HepG2 (cell line): ENCODE data around the gene SLC4A11. TPM values are rescaled to one million over a fixed set of nuclear protein-coding genes. Genes with fewer than 3 reads are reported as not detected.

ENCODE experiments used
- ATF1 ChIP-seq: IDR thresholded peaks from 2 replicates; pipeline ENCODE4 v1.6.1; 2016; ENCODE audit warnings: mild to moderate bottlenecking, control low read depth
- ERF ChIP-seq: IDR thresholded peaks from 2 replicates; pipeline ENCODE4 v1.6.1; 2018; ENCODE audit warnings: missing biosample characterization, missing genetic modification reagents
- HDAC1 ChIP-seq: sonication (generic); formaldehyde crosslinking; IDR thresholded peaks from 2 replicates; pipeline ENCODE4 v1.5.1; 2020; ENCODE audit warnings: mild to moderate bottlenecking, missing genetic modification reagents
- MEIS2 ChIP-seq: sonication (generic); formaldehyde crosslinking; IDR thresholded peaks from 2 replicates; pipeline ENCODE4 v1.9.0; 2021; ENCODE audit warnings: mild to moderate bottlenecking, missing genetic modification reagents
- MLXIP ChIP-seq: sonication (generic); formaldehyde crosslinking; IDR thresholded peaks from 2 replicates; pipeline ENCODE4 v1.9.0; 2021; ENCODE audit warnings: missing genetic modification reagents, borderline replicate concordance
- PBX3 ChIP-seq: sonication (generic); formaldehyde crosslinking; IDR thresholded peaks from 2 replicates; pipeline ENCODE4 v1.8.1; 2023; ENCODE audit warnings: missing genetic modification reagents, inconsistent platforms, borderline replicate concordance
- ZIK1 ChIP-seq: sonication (generic); formaldehyde crosslinking; IDR thresholded peaks from 2 replicates; pipeline ENCODE4 v1.5.0; 2020; ENCODE audit warnings: mild to moderate bottlenecking, low read depth, missing genetic modification reagents, borderline replicate concordance
- ZNF12 ChIP-seq: sonication (generic); formaldehyde crosslinking; IDR thresholded peaks from 2 replicates; pipeline ENCODE4 v1.5.0; 2020; ENCODE audit warnings: missing genetic modification reagents
- ZNF142 ChIP-seq: sonication (generic); formaldehyde crosslinking; IDR thresholded peaks from 2 replicates; pipeline ENCODE4 v1.4.0; 2020; ENCODE audit warnings: missing genetic modification reagents
- ZNF333 ChIP-seq: sonication (generic); formaldehyde crosslinking; IDR thresholded peaks from 2 replicates; pipeline ENCODE4 v1.4.0; 2020; ENCODE audit warnings: mild to moderate bottlenecking, missing genetic modification reagents, borderline replicate concordance
- ZNF549 ChIP-seq: sonication (generic); formaldehyde crosslinking; IDR thresholded peaks from 2 replicates; pipeline ENCODE4 v1.5.0; 2020; ENCODE audit warnings: missing genetic modification reagents
- ZNF562 ChIP-seq: sonication (generic); formaldehyde crosslinking; IDR thresholded peaks from 2 replicates; pipeline ENCODE4 v1.8.0; 2022; ENCODE audit warnings: missing genetic modification reagents, borderline replicate concordance
- ZNF564 ChIP-seq: sonication (generic); formaldehyde crosslinking; IDR thresholded peaks from 2 replicates; pipeline ENCODE4 v1.8.1; 2023; ENCODE audit warnings: mild to moderate bottlenecking, missing genetic modification reagents
- ZNF576 ChIP-seq: sonication (generic); formaldehyde crosslinking; IDR thresholded peaks from 2 replicates; pipeline ENCODE4 v1.4.0; 2020; ENCODE audit warnings: mild to moderate bottlenecking, missing genetic modification reagents
- ZNF687 ChIP-seq: sonication (generic); formaldehyde crosslinking; IDR thresholded peaks from 2 replicates; pipeline ENCODE4 v1.5.1; 2020; ENCODE audit warnings: mild to moderate bottlenecking, missing genetic modification reagents, moderate library complexity
- ZNF792 ChIP-seq: IDR thresholded peaks from 2 replicates; pipeline ENCODE4 v1.6.1; 2016
- polyA plus RNA-seq, 8 experiments: library from polyadenylated mRNA; depleted of rRNA in 3 of 8; stranded (reverse) in 7 of 8; unstranded in 1 of 8; fragments of >200 nt; fragmentation: Illumina TruSeq in 4 of 8; extraction: Trizol in 4 of 8; gene quantifications; 2 replicates each; pipeline versions ENCODE4 v1.2.1 to v1.2.3, GENCODE V29; 2011 to 2016; ENCODE audit warnings: low read depth in 4 of 8, missing spikeins in 1 of 8, mixed read lengths in 1 of 8; ENCODE audit not compliant: insufficient read depth in 1 of 8
- total RNA-seq, 5 experiments: library from RNA; depleted of rRNA; stranded (reverse); fragments of >200 nt; fragmentation: Illumina TruSeq; extraction: Trizol; gene quantifications; 2 replicates each; pipeline ENCODE4 v1.2.3, GENCODE V29; 2016; ENCODE audit warnings: low read depth in 1 of 5

Gene SLC4A11
- total and polyA plus RNA-seq, 2 of the 13 experiments (the other 11 are each of a cell fraction or from before 2014, with no cell fraction given), result 3.9 to 27.0 TPM

- no peak for TF ChIP-seq ZNF792 (CRISPR knock-in tag)
- TF ChIP-seq ZNF687 (CRISPR knock-in tag), result peak; percentile 31
- no peak for TF ChIP-seq ATF1 (CRISPR knock-in tag)
- no peak for TF ChIP-seq ZNF12 (CRISPR knock-in tag)
- no peak for TF ChIP-seq ZNF562 (CRISPR knock-in tag)
- no peak for TF ChIP-seq MLXIP
- no peak for TF ChIP-seq ERF (CRISPR knock-in tag)
- TF ChIP-seq ZNF549 (CRISPR knock-in tag), result no peak
- TF ChIP-seq ZNF333 (CRISPR knock-in tag), result 0 out of 2 replicates have a peak, but pooled peaks have one; percentile 70
- no peak; the same call in 1 of the 2 replicates for TF ChIP-seq PBX3 (CRISPR knock-in tag)
- no peak for TF ChIP-seq ZNF576 (CRISPR knock-in tag)
- TF ChIP-seq HDAC1 (CRISPR knock-in tag), result no peak
- no peak; the same call in 1 of the 2 replicates for TF ChIP-seq ZNF564
- peak; percentile 21; the same call in 1 of the 2 replicates for TF ChIP-seq MEIS2
- no peak for TF ChIP-seq ZIK1 (CRISPR knock-in tag)
- TF ChIP-seq ZNF142 (CRISPR knock-in tag), result no peak
Measured at GRCh38 chr20:3238616-3239025, 369 bp downstream of the SLC4A11 start (continued).
